C4-2B (cell line): ENCODE results near the gene FLVCR2.

Source experiments
- H3K27ac ChIP-seq: fragments of 450-650 bp; 2 replicates; pipeline ENCODE4 v1.5.1; 2017
- CTCF ChIP-seq: fragments of 450-650 bp; conservative IDR thresholded peaks from 2 replicates; pipeline ENCODE4 v1.5.1; 2017; ENCODE audit warnings: mild to moderate bottlenecking
- ZFX ChIP-seq: fragments of 450-650 bp; IDR thresholded peaks from 2 replicates; pipeline ENCODE4 v1.6.1; 2017

Gene FLVCR2

GRCh38 chr14:75662966-75663365 is 84.5 kb downstream of the FLVCR2 start:
- TF ChIP-seq ZFX (no peak), CTCF (no peak)
- no peak overlapping the region for H3K27ac ChIP-seq

GRCh38 chr14:75667099-75667765 is 88.8 kb downstream of the FLVCR2 start:
- no peak overlapping the region for H3K27ac ChIP-seq
- TF ChIP-seq CTCF, result no peak
- TF ChIP-seq ZFX, result no peak

GRCh38 chr14:75672605-75673192 is 94.3 kb downstream of the FLVCR2 start:
- H3K27ac ChIP-seq, result no peak overlapping the region
- TF ChIP-seq CTCF, result no peak
- no peak for TF ChIP-seq ZFX

GRCh38 chr14:75673345-75674035 is 95.1 kb downstream of the FLVCR2 start:
- no peak overlapping the region for H3K27ac ChIP-seq
- TF ChIP-seq CTCF, result no peak
- no peak for TF ChIP-seq ZFX

GRCh38 chr14:75675265-75675960 is 97.0 kb downstream of the FLVCR2 start:
- TF ChIP-seq CTCF, result no peak; the same call in 1 of the 2 replicates
- TF ChIP-seq ZFX, result no peak

GRCh38 chr14:75685910-75686309 is 107.5 kb downstream of the FLVCR2 start:
- TF ChIP-seq CTCF (no peak), ZFX (no peak)
- H3K27ac ChIP-seq, result no peak overlapping the region

More at GRCh38 chr14:75675265-75675960, 97.0 kb downstream of the FLVCR2 start:
- H3K27ac ChIP-seq, result no peak overlapping the region

- TF ChIP-seq CTCF (no peak), ZFX (no peak)
- no peak overlapping the region for H3K27ac ChIP-seq
Measured at GRCh38 chr14:75689012-75689411, 110.6 kb downstream of the FLVCR2 start.
